ENCODE data around the gene MAPK8IP3. TPM values are rescaled to one million over a fixed set of nuclear protein-coding genes. Genes with fewer than 3 reads are reported as not detected.

The MAPK8IP3 gene, protein sequence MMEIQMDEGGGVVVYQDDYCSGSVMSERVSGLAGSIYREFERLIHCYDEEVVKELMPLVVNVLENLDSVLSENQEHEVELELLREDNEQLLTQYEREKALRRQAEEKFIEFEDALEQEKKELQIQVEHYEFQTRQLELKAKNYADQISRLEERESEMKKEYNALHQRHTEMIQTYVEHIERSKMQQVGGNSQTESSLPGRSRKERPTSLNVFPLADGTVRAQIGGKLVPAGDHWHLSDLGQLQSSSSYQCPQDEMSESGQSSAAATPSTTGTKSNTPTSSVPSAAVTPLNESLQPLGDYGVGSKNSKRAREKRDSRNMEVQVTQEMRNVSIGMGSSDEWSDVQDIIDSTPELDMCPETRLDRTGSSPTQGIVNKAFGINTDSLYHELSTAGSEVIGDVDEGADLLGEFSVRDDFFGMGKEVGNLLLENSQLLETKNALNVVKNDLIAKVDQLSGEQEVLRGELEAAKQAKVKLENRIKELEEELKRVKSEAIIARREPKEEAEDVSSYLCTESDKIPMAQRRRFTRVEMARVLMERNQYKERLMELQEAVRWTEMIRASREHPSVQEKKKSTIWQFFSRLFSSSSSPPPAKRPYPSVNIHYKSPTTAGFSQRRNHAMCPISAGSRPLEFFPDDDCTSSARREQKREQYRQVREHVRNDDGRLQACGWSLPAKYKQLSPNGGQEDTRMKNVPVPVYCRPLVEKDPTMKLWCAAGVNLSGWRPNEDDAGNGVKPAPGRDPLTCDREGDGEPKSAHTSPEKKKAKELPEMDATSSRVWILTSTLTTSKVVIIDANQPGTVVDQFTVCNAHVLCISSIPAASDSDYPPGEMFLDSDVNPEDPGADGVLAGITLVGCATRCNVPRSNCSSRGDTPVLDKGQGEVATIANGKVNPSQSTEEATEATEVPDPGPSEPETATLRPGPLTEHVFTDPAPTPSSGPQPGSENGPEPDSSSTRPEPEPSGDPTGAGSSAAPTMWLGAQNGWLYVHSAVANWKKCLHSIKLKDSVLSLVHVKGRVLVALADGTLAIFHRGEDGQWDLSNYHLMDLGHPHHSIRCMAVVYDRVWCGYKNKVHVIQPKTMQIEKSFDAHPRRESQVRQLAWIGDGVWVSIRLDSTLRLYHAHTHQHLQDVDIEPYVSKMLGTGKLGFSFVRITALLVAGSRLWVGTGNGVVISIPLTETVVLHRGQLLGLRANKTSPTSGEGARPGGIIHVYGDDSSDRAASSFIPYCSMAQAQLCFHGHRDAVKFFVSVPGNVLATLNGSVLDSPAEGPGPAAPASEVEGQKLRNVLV (N-terminal part only)
- total RNA-seq (2022; extraction: Qiagen RNA extraction) = 49.3 to 62.0 TPM (median 54.2 TPM) in 5 replicates

DNA sequence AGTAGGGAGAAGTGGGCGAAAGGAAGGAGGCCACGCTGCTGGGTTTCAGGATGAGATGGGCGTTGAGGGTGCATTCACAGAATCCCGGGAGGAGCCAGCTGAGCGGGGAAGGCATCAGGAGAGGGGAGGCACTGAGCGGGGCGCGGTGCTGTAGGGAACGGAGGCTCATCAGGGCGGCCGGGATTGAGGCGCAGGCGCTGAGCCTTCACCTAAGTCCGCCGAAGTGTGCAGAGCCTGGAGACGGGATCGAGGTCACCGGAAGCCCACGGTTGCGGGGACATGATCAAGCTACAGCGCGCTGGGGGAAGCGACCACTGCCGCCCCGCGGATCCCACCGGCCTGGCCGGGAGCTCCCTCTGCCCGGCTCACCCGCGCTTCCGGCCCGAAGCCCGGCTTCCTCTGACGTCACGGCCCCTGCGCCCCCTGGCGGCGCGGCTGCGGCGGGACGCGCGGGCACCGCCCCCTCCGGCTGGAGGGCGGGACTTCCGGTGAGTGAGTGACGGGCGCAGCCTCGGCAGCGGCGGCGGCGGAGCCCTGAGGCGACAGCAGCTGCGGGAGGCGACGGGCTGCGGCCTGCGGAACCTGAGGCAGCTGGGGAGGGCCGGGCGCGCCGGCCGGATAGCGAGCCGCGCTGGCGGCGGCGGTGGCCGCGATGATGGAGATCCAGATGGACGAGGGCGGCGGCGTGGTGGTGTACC is at the start of gene MAPK8IP3:
Gene MAPK8IP3 (plus strand): TSS at position 508 of the 698 bp plus-strand sequence. CDS start 145 bp downstream, at position 653.

DNA sequence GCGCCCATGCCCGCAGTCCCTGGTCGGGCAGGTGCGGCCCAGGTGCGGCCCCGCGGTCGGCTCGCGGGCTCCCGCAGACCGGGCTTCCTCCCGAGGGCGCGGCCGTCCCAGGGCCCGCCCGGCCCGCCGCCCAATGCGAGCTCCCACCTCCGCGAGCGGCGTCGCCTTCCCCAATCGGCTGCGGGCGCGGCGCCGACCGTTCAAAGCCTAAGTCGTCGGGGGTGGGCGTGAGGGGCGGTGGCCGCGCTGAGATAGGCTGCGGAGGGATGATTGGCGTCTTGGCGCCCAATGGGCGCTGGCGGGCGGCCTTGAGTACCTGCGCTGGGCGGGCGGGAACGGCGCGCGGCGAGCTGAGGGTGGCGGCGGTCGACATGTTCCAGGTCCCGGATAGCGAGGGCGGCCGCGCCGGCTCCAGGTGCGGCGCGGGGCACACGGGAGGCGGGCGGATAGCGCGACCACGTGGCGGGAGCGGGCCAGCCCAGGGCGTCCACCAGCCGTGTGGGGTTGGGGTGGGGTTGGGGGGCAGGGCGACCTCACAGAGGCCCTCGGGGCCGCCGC is 28.0 kb upstream of the MAPK8IP3 start, which contains the start of gene JPT2:
Gene JPT2 (plus strand): TSS at position 338 of the 558 bp plus-strand sequence. CDS start 34 bp downstream, at position 372.

DNA sequence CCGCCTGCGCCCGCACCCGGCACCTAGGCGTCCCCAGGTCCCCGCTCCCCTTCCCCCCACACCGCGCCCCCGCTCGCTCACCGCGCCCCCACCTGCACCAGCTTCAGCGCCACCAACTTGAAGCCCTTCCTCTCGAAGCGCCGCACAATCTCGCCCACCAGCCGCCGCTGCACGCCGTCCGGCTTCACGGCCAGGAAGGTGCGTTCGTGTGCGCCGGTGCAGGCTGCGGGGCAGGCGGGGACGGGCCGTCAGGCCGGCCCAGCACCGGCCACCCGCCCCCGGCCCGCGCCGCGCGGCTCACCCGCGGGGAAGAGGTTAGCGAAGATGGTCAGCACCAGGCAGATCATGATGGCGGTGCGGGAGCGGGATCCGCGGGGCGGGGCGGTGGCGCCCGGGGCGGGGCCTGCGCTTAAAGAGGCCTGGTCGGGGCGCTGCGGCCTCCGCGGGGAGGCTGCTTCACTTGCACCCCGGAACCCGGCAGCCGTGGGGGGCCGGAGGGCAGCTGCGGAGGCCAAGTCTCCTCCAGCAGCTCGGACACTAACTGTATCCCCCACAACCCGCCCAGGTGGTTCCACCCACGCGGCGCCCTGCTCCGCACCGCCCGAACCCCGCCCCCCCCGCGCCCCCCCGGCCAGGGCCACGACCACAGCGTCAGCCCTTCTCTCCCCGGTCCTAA is 65.3 kb downstream of the MAPK8IP3 start, which contains the start of gene NME3:
Gene NME3 (minus strand): TSS at position 356 of the 676 bp plus-strand sequence. CDS start 9 bp downstream, at position 347.

DNA sequence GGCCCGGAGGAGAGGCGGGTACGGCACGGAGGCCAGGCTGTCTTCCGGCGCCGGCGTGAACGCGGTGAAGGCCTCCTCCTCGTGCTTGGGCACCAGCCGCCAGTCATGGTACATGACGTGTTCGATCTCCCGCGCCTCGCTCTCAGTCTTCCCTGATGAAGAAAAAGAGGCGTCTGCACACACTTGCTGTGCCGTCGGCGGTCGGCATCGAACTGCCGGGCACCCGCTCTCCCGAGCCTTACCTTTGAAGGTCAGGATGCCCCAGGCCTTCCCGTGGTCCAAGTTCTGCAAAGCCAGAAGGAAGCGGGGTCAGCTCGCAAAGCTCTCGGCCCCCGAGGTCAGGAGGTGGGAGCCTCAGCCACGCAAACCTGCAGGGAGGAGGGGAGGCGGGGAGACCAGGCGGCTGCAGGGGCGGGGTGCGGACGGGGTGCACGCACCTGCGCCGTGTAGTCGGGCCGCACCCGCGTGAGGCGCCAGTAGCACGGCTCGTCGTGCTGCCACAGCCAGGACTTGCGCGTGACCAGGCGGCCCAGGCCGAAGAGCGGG is 66.4 kb downstream of the MAPK8IP3 start, which contains the start of gene EME2:
Gene EME2 (plus strand): TSS at position 449 of the 546 bp plus-strand sequence. CDS start 418 bp downstream, outside the sequence.

DNA sequence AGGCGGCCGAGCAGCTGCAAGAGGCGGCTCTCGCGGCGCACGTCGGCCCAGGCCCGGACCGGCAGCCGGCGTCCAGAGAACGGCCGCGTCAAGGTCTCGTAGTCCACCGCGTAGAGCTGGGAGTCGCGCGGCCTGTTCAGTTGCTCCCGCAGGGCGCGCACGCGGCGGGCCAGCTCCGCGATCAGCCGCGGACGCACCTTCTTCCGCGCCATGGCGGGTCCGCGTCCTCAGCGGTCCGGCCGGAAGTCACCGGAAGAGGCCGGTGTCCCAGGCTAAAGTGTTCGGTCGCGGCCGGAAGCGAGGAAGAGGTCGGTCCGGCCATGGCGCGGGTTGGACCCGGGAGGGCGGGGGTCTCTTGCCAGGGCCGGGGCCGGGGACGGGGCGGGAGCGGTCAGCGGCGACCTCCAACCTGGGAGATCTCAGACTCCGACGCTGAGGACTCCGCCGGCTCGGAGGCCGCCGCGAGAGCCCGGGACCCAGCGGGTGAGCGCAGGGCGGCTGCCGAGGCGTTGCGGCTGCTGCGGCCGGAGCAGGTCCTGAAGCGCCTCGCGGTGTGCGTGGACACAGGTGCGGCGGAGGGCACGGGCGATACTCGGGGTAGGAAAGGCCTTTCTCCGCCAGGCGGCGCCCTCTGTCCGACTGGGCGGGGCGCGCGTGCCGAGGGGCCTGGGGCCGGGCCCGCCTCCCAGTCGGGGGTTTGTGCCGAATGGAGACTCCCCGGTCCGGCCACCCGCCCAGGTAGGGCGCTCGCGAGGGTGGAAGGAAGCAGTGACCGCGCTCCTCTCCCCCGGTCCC is 67.1 kb downstream of the MAPK8IP3 start, which contains the start of gene MRPS34:
Gene MRPS34 (minus strand): TSS at position 227 of the 795 bp plus-strand sequence. CDS start 15 bp downstream, at position 212.

DNA sequence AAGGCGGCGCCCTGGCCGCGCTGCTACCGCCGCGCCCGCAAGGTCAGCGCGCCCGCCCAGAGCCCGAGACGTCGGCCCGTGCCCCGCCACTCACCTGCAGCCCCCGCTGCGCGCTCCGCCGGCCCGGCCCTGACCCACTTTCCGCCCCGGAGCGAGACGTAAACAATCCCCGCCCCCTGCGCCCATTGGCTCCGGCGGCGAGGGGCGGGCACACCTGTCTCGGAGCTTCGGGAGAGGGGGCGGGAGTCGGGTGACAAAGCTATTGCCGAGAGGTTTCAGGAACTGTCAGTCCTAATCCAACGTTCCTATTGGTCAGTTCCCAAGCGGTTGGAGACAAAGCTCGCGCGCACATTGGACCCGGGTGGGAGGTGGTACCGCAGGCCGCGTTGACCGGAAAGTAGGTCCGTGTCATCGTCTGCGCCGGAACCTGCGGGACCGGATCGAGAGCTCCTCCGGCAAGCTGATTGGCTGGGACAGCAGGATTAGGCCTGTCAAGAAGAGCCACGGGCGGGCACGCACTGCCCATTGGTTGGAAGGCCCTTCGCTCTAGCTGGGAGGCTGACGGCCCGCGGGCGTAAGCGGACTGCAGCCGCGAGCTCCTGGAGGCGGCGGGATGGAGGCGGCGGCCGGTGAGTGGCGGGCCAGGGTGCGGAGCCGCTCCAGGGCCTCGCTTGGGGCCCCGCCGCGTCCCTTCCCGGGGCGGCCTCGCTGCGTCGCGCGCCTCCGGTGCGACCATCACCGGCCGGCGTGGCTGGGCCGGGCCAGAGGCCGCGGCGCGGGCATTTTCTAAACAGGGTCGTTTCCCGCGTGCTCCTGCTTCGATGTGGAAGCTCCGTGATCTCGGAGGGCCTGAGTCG is 76.6 kb downstream of the MAPK8IP3 start, which contains the start of the genes NUBP2 and SPSB3:
Gene NUBP2 (plus strand): TSS at position 553 of the 857 bp plus-strand sequence. CDS start 61 bp downstream, at position 614.
Gene SPSB3 (minus strand): TSS at position 164 of the 857 bp plus-strand sequence. CDS start 1,088 bp downstream, outside the sequence.

DNA sequence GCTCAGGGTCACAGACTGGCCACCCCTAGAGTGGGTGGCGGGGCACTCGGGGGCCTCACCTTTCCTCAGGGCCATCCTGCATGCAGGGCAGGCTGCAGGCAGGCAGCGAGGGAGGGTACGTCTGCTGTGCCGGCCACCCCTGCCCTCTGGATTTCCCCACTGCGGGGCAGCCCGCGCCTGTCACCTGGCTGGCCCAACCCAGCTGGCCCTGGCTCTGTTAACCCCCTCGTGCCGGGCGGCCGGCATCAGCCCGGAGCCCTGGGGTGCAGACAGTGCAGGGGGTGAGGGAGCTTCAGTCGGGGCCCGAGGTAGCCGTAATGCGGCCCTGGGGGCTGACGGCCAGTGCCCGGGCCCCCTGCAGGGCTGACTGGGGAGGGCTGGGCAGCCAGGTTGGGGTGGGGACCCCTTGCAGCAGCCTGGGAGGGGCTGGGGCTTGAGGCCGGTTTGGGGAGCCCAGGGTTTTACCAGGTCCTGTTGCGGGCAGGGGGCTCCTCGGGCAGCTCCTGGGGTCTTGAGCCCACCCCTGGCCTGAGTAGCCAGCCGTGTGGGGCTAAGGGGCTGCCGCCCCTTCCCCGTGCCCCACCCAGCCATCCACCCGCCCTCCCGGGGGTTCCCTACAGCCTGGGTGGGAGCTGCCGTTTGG is 87.7 kb downstream of the MAPK8IP3 start, which contains the start of gene IGFALS:
Gene IGFALS (minus strand): TSS at position 128 of the 643 bp plus-strand sequence. CDS start 53 bp downstream, at position 75.

Other genes starting within 250 kb of the MAPK8IP3 start
- gene CLCN7, start 231.2 kb upstream of the MAPK8IP3 start, total RNA-seq (2022; extraction: Qiagen RNA extraction) = 65.8 to 70.2 TPM (median 68.1 TPM) in 5 replicates
- not detected in 5 replicates for gene PTX4, start 217.3 kb upstream of the MAPK8IP3 start, total RNA-seq (2022; extraction: Qiagen RNA extraction)
- 33.6 to 38.1 TPM (median 35.9 TPM) in 5 replicates for gene TELO2, start 212.8 kb upstream of the MAPK8IP3 start, total RNA-seq (2022; extraction: Qiagen RNA extraction)
- gene TMEM204, start 172.5 kb upstream of the MAPK8IP3 start, total RNA-seq (2022; extraction: Qiagen RNA extraction) = 0.07 to 0.23 TPM (median 0.12 TPM) in 3 of 5 replicates, not detected in the others
- 6.3 to 9.5 TPM (median 8.4 TPM) in 5 replicates for gene IFT140, start 94.1 kb upstream of the MAPK8IP3 start, total RNA-seq (2022; extraction: Qiagen RNA extraction)
- gene CRAMP1, start 93.8 kb upstream of the MAPK8IP3 start, total RNA-seq (2022; extraction: Qiagen RNA extraction) = 13.3 to 16.8 TPM (median 14.3 TPM) in 5 replicates
- gene JPT2, start 27.9 kb upstream of the MAPK8IP3 start, total RNA-seq (2022; extraction: Qiagen RNA extraction) = 170 to 228 TPM (median 171 TPM) in 5 replicates
- 26.6 to 61.2 TPM (median 60.2 TPM) in 5 replicates for gene NME3, start 65.3 kb downstream of the MAPK8IP3 start, total RNA-seq (2022; extraction: Qiagen RNA extraction)
- 7.3 to 10.3 TPM (median 10.0 TPM) in 5 replicates for gene EME2, start 66.6 kb downstream of the MAPK8IP3 start, total RNA-seq (2022; extraction: Qiagen RNA extraction)
- gene MRPS34, start 66.9 kb downstream of the MAPK8IP3 start, total RNA-seq (2022; extraction: Qiagen RNA extraction) = 152 to 264 TPM (median 244 TPM) in 5 replicates
- gene SPSB3, start 76.4 kb downstream of the MAPK8IP3 start, total RNA-seq (2022; extraction: Qiagen RNA extraction) = 17.7 to 28.2 TPM (median 24.7 TPM) in 5 replicates
- gene NUBP2, start 76.8 kb downstream of the MAPK8IP3 start, total RNA-seq (2022; extraction: Qiagen RNA extraction) = 57.8 to 83.0 TPM (median 82.4 TPM) in 5 replicates
- gene IGFALS, start 87.5 kb downstream of the MAPK8IP3 start, total RNA-seq (2022; extraction: Qiagen RNA extraction) = 0.06 to 0.21 TPM (median 0.10 TPM) in 4 of 5 replicates, not detected in the other
- 60.7 to 69.0 TPM (median 64.0 TPM) in 5 replicates for gene HAGH, start 120.6 kb downstream of the MAPK8IP3 start, total RNA-seq (2022; extraction: Qiagen RNA extraction)
- gene FAHD1, start 121.0 kb downstream of the MAPK8IP3 start, total RNA-seq (2022; extraction: Qiagen RNA extraction) = 45.5 to 52.7 TPM (median 47.8 TPM) in 5 replicates
- 1.1 to 1.6 TPM (median 1.3 TPM) in 5 replicates for gene MEIOB, start 166.0 kb downstream of the MAPK8IP3 start, total RNA-seq (2022; extraction: Qiagen RNA extraction)
- 0.83 to 2.1 TPM (median 1.8 TPM) in 5 replicates for gene HS3ST6, start 212.2 kb downstream of the MAPK8IP3 start, total RNA-seq (2022; extraction: Qiagen RNA extraction)
- 33.7 to 43.6 TPM (median 40.0 TPM) in 5 replicates for gene MSRB1, start 237.0 kb downstream of the MAPK8IP3 start, total RNA-seq (2022; extraction: Qiagen RNA extraction)
- gene RPL3L, start 248.5 kb downstream of the MAPK8IP3 start, total RNA-seq (2022; extraction: Qiagen RNA extraction) = 0.10 TPM in 1 of 5 replicates, not detected in the others

Measured in A549 treated with Hydrocortisone at 1 μM for 4 hours (cell line).